SIG-M5 (cell line): Measurements from ENCODE around the gene FOXP1.
"Not testable (repeated sequence)": the region's sequence is repeated elsewhere in the genome, so short reads cannot be mapped to it uniquely, and the experiment has no call there.

Experiments
- DNase-seq: peaks from one replicate; lab custom pipeline; 2025; lab: John Stamatoyannopoulos, UW

Gene FOXP1

DNA sequence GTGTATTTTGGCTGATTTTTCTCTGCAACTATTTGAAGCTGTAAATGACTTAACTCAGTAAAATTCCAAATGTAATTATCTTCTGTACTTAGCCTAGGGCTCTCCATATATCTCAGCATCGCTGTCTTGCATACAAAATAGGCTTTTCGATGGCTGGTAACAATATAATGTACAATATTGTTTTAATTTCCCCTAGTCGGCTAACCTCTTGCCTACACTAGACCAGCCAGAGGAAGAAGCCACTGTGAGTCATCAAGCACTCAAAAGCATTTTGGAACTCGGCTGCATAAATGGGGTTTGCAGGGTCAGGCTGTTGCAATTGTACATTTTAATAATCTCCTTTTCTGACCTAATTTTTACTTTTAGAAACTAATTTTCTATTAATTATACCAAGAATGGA lies 583.8 kb downstream of the FOXP1 start:
- DNase-seq: no peak

DNA sequence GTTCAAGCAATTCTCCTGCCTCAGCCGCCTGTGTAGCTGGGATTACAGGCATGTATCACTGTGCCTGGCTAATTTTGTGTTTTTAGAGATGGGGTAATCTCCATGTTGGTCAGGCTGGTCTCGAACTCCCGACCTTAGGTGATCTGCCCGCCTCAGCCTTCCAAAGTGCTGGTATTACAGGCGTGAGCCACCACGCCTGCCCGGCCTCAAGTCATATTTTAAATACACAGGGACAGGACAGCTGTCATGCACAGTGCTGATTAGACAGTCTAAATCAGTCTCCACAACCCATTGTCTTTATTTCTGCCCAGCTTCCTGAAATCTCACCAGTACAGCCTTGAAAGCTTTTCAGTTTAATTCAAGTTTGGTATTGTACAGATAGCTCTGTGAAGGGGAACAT lies 587.4 kb downstream of the FOXP1 start:
- no peak for DNase-seq

DNA sequence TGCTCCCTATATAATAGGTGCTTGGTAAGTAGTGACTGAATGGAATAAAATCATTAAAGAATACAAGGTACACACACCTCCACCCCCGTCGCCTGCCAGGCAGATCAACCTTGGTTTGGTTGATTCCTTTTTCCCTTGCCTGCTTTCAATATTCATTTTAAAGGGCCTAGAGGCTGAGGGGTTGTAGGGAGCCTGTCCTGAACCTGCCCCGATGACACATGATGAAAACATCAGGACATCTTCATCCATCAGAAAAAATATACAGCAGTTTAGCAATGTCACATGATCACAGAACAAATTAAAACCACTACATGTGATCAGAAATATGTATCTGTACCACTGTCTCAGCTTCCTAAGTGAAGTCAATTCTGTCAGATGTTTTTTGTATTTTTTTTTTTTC lies 588.9 kb downstream of the FOXP1 start:
- DNase-seq: no peak

DNA sequence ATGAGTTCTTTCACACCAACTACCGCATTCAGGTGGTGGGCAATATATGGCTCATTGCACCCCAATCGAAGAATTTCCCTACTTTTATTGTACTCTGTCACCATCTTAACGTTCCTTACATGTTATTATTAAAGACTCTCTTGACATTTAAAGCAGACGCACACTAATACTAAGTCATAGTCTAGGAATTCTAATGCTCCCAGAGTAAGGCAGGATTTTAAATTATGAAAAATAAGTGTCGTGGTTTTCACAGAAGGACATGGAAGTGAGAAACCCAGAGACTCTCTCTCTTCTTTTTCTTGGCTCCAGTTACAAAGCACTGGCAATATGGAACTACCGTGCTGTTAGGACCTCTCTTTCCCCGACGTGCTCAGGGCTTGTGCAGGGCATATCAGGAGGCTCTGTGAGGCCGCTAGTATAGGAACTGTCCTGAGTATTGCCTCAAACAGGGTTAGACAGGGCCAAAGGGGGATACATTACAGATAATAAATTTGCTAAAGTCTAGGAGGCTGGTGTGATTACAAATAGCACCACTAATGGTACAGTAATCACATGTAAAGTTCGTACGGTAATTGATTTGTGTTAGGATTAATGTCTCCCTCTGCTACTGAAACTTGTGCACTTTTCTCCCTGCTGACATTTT lies 590.8 kb downstream of the FOXP1 start:
- no peak for DNase-seq

DNA sequence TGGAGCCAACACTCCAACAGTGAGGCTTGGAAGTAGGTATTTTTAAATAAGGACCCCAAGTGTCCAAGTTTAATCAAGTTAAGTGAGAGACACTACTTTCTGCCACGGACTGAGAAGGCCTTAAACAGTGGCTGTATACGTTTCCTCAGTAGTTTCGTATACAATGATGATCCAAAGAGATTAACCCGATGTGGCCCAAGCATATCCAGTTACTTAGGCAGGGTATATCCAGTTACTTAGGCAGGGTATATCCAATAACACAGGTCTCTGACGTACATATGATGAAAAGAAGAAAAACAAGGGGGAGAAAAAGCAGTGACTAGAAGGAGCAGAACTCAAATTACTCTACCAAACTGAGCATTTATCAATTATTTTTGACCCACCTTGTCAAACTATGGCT lies 591.4 kb downstream of the FOXP1 start:
- DNase-seq: no peak

GRCh38 chr3:70990723-70991122 lies 592.8 kb downstream of the FOXP1 start:
- no peak for DNase-seq

DNA sequence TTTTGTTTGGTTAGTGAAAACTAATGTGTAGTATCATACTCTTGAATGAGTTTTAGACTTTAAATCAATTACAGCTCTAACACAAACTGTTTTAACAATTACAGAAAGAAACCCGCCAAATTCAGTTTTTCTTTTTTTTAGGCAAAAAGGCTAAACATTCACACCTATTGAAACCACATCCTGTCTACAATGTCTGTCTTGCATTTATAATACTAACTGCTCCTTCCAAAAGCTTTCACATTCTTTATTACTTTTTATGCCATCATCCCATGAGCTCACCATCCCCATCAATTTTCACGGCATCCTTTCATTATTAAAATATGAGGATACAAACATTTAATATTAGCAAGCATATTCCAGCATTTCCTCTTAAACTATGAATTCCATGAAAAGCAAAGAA lies 593.3 kb downstream of the FOXP1 start:
- no peak for DNase-seq

GRCh38 chr3:70989174-70989573 lies 594.4 kb downstream of the FOXP1 start:
- no peak for DNase-seq

GRCh38 chr3:70988111-70988510 lies 595.4 kb downstream of the FOXP1 start:
- no peak for DNase-seq

DNA sequence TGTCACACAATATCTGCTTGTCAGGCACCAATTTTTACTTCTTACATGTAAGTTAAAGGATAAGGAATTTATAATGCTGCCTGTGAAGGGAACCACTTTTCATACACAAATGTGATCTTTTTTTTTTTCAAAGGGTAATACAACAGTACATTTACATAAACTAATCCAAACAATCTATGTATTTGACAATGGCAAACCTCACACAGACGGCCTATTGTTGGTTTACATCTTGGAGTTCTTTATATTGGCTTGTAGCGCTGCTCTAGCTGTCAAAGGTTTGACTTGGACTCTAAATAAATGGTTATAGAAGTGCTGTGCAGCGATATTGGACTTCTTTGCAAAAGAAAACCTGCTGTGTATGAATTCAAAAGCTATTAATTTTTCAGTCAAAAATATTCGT lies 598.0 kb downstream of the FOXP1 start:
- no peak for DNase-seq

- no peak for DNase-seq
These were observed 598.6 kb downstream of the FOXP1 start for GRCh38 chr3:70984776-70985482.

DNA sequence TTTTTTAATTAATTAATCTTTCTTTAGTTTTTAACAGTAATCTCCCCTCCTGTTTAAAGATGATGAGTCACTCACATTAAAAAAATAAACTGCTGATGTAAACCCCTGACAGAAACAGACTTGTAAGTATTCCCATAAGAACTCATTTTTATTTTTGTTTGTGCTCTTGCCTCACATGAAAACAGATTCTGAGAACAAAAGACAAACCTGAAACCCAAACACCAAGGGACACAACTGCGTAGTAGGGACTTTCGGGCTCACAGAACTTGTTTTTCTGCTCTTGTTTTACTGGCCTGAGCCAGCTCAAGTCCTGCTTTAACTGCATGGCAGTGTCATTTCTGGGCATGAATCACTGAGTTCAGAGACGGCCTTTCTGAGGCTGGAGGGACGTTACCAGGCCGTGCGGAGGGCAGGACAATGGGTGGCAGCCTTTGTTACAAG lies 600.8 kb downstream of the FOXP1 start:
- no peak for DNase-seq

DNA sequence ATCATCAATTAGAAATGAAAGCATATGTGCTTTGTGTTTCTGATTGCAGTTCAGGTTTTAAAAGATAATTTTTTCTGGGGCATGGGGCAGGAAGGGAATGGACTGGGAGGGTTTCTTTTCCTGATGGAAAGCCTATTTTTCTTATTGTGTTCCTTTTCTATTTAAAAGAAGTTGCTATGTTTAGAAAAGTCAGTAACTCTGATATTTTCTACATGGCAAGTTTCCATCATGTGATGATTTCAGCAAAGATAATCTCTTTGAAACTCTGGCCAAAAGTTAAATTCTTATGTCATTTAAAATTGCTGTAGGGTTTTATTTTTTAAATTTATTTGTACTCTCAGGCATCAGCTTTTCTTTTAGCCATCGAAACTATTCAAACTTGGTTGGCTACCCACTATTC lies 601.2 kb downstream of the FOXP1 start:
- DNase-seq: no peak

- DNase-seq: no peak
These were observed 602.2 kb downstream of the FOXP1 start for GRCh38 chr3:70981231-70981880.

GRCh38 chr3:70980646-70981170 lies 602.8 kb downstream of the FOXP1 start:
- DNase-seq: no peak

- no peak for DNase-seq
These were observed 603.4 kb downstream of the FOXP1 start for GRCh38 chr3:70979983-70980645.

- no peak for DNase-seq
These were observed 605.8 kb downstream of the FOXP1 start for GRCh38 chr3:70977712-70978111.

- not testable (repeated sequence) for DNase-seq
These were observed 607.5 kb downstream of the FOXP1 start for GRCh38 chr3:70975981-70976380.

- DNase-seq: no peak
These were observed 608.8 kb downstream of the FOXP1 start for GRCh38 chr3:70974747-70975146.

- DNase-seq: no peak
These were observed 610.0 kb downstream of the FOXP1 start for GRCh38 chr3:70973558-70973957.

GRCh38 chr3:70972855-70973254 lies 610.7 kb downstream of the FOXP1 start:
- DNase-seq: no peak

GRCh38 chr3:70970952-70971351 lies 612.6 kb downstream of the FOXP1 start:
- no peak for DNase-seq

GRCh38 chr3:70970171-70970570 lies 613.4 kb downstream of the FOXP1 start:
- DNase-seq: no peak
